Activated naive CD8-positive, alpha-beta T cell treated with anti-CD3 and anti-CD28 coated beads, Interleukin-2, amount 10 ng/mL, durations not matched to agents 7 days and 5 days (primary cell): ENCODE measurements around the gene SEMA4C. TPM values are rescaled to one million over a fixed set of nuclear protein-coding genes. Genes with fewer than 3 reads are reported as not detected.

Source experiments
- ATAC-seq: fragments of 150-1000 bp; cut with Tn5 transposase; one replicate; pipeline ENCODE4 v1.10.0; 2021; ENCODE audit warnings: low read depth, moderate library complexity
- POLR2A ChIA-PET: fragments of 350-600 bp; sonication (Branson Sonifier 250); formaldehyde crosslinking; loops from one replicate; lab custom pipeline; 2021; ENCODE audit warnings: antibody characterized with exemption; lab: Charles Lee
- DNase-seq: peaks from one replicate; pipeline ENCODE4 v3.0.0; 2021
- H3K27ac Mint-ChIP-seq: one replicate; pipeline ENCODE4 v1.8.0; 2022; ENCODE audit warnings: mild to moderate bottlenecking, mixed read lengths
- H3K27me3 Mint-ChIP-seq: one replicate; pipeline ENCODE4 v1.8.0; 2022; ENCODE audit warnings: mild to moderate bottlenecking, moderate library complexity, mixed read lengths
- H3K36me3 Mint-ChIP-seq: one replicate; pipeline ENCODE4 v1.8.0; 2021; ENCODE audit warnings: mild to moderate bottlenecking, mixed read lengths
- H3K4me1 Mint-ChIP-seq: one replicate; pipeline ENCODE4 v1.8.0; 2021; ENCODE audit warnings: mixed read lengths
- H3K4me3 Mint-ChIP-seq: one replicate; pipeline ENCODE4 v1.8.0; 2022; ENCODE audit warnings: mild to moderate bottlenecking, moderate library complexity, mixed read lengths
- H3K9me3 Mint-ChIP-seq: one replicate; pipeline ENCODE4 v1.8.0; 2021; ENCODE audit warnings: mixed read lengths
- total RNA-seq, 2 experiments: library from RNA; stranded (reverse); gene quantifications; one replicate each; pipeline ENCODE4 v1.2.3, GENCODE V29; 2021

The SEMA4C gene
- total RNA-seq, 2 experiments from 2014 or later = 28.8 to 30.6 TPM

GRCh38 chr2:96847586-96847985 is 22.3 kb downstream of the SEMA4C start:
- Mint-ChIP-seq H3K4me1 (peaks cover 7% of the 10 kb centered on the region), H3K9me3 (no peaks in the 10 kb centered on the region), H3K27ac (no peak overlapping the region), H3K27me3 (no peaks in the 10 kb centered on the region), H3K4me3 (no peak overlapping the region), H3K36me3 (peaks cover 14% of the 10 kb centered on the region)
- DNase-seq (no peak), ATAC-seq (no peak)
- POLR2A ChIA-PET = interaction anchor here (0.7 to 0.8 kb wide), 2 partner anchors 10 to 11 kb away, joined by 3 read pairs; no protein-coding TSS in a partner anchor

GRCh38 chr2:96846825-96847224 is 23.1 kb downstream of the SEMA4C start:
- DNase-seq = no peak
- ATAC-seq = no peak
- no peak overlapping the region for H3K27ac Mint-ChIP-seq
- H3K4me1 Mint-ChIP-seq = peaks cover 9% of the 10 kb centered on the region
- H3K27me3 Mint-ChIP-seq = no peaks in the 10 kb centered on the region
- H3K9me3 Mint-ChIP-seq = no peaks in the 10 kb centered on the region
- POLR2A ChIA-PET = no interaction called here
- H3K36me3 Mint-ChIP-seq = peaks cover 13% of the 10 kb centered on the region
- H3K4me3 Mint-ChIP-seq = no peak overlapping the region

- H3K27ac Mint-ChIP-seq = no peak overlapping the region
- no peak for ATAC-seq
Observed at GRCh38 chr2:96844405-96844808, 25.5 kb downstream of the SEMA4C start.

GRCh38 chr2:96843538-96844268 is 26.2 kb downstream of the SEMA4C start, which contains the start of gene ANKRD23:
ANKRD23 (minus strand) TSS chr2:96844021; CDS start chr2:96843992, 29 bp downstream.
- Mint-ChIP-seq H3K4me1 (peaks cover 20% of the 10 kb centered on the region), H3K27me3 (no peaks in the 10 kb centered on the region), H3K9me3 (no peaks in the 10 kb centered on the region), H3K27ac (peak within 1 kb of the TSS; percentile 19), H3K4me3 (no peak within 1 kb of the TSS), H3K36me3 (peaks cover 6% of the 10 kb centered on the region)
- ATAC-seq (no peak), DNase-seq (no peak)
- POLR2A ChIA-PET = no interaction called here

More at GRCh38 chr2:96844405-96844808, 25.5 kb downstream of the SEMA4C start:
- H3K4me1 Mint-ChIP-seq = peaks cover 17% of the 10 kb centered on the region
- no peaks in the 10 kb centered on the region for H3K9me3 Mint-ChIP-seq
- H3K36me3 Mint-ChIP-seq = peaks cover 6% of the 10 kb centered on the region
- H3K27me3 Mint-ChIP-seq = no peaks in the 10 kb centered on the region
- no peak for DNase-seq
- no peak overlapping the region for H3K4me3 Mint-ChIP-seq
- POLR2A ChIA-PET = no interaction called here

DNA sequence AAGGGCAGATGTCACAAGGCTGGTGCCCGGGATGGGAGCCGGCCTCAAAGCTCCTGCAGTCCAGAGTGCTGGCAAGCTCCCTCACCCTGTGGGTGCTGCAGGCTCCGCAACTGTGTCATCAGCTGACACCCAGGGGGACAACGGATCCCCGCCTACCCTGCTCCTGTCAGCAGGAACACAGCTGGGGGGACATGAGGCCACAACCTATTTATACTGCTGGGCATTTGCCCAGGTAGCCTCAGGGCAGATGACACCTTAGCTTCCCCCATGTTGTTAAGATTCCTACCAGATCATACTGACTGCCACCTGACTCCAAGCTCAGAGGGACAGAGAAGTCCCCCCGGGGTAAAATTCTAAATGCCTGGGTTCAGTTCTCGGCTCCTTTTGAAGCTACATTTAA is 27.3 kb downstream of the SEMA4C start:
- POLR2A ChIA-PET = interaction anchor here (0.6 to 1.0 kb wide), 3 partner anchors 14 to 97 kb away, joined by 3 to 4 read pairs (median 3); no protein-coding TSS in a partner anchor
- peaks cover 20% of the 10 kb centered on the region for H3K4me1 Mint-ChIP-seq
- no peak overlapping the region for H3K4me3 Mint-ChIP-seq
- peaks cover 4% of the 10 kb centered on the region for H3K36me3 Mint-ChIP-seq
- ATAC-seq = no peak
- no peak for DNase-seq
- H3K9me3 Mint-ChIP-seq = no peaks in the 10 kb centered on the region
- H3K27ac Mint-ChIP-seq = no peak overlapping the region
- H3K27me3 Mint-ChIP-seq = no peaks in the 10 kb centered on the region

DNA sequence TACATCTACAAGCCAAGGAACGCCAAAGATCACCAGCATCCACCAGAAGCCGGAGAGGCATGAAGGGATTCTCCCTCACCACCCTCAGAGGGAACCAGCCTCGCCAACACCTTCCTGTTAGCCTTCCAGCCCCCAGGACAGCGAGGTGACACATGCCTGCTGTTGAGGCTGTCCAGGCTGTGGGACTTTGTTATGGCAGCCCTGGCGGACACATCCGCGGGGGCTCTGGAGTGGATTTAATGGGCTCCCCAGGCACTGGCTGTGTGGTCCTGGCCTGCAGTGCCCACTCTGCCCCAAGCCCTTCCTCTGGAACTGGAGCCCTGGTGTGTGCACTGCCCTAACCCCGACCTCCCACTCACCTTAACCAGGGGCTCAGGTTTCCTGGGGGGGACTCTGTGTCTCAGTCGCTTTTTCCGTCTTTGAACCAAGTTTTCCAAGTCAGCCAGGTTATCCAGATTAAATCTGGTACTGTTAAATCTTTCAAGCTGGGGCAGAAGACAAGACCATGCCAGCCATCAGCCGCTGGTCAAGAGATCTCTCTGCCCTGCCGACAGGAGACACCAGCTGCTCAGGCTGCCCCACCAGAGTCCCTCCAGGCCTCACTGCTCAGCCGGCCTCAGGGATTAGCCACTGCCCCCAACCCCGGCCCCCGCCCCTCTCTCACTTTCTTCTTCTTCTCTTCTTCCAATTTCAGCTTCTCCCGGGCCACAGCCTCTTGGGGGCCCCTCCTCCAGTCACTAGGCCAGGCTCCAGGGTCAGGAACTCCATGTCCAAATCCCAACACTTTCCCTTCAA is 28.0 kb downstream of the SEMA4C start:
- Mint-ChIP-seq H3K4me1 (peaks cover 20% of the 10 kb centered on the region), H3K36me3 (peaks cover 4% of the 10 kb centered on the region), H3K9me3 (no peaks in the 10 kb centered on the region), H3K27me3 (no peaks in the 10 kb centered on the region), H3K4me3 (no peak overlapping the region), H3K27ac (peak overlapping the region; percentile 54)
- ATAC-seq (no peak), DNase-seq (no peak)
- POLR2A ChIA-PET = interaction anchor here (0.7 kb wide), 1 partner anchor 15 kb away, joined by 4 read pairs; no protein-coding TSS in a partner anchor

- no peaks in the 10 kb centered on the region for H3K27me3 Mint-ChIP-seq
- DNase-seq = no peak
- H3K9me3 Mint-ChIP-seq = no peaks in the 10 kb centered on the region
- peak overlapping the region; percentile 61 for H3K27ac Mint-ChIP-seq
- peak overlapping the region; percentile 37 for H3K4me3 Mint-ChIP-seq
- POLR2A ChIA-PET = interaction anchor here (0.8 to 2.8 kb wide), 4 partner anchors 17 to 123 kb away, joined by 3 to 16 read pairs (median 4); partner anchors contain the start of genes ANKRD39 and CNNM3
- no peak for ATAC-seq
- H3K4me1 Mint-ChIP-seq = peaks cover 20% of the 10 kb centered on the region
- peaks cover 7% of the 10 kb centered on the region for H3K36me3 Mint-ChIP-seq
Observed at GRCh38 chr2:96839875-96840850, 29.7 kb downstream of the SEMA4C start.

DNA sequence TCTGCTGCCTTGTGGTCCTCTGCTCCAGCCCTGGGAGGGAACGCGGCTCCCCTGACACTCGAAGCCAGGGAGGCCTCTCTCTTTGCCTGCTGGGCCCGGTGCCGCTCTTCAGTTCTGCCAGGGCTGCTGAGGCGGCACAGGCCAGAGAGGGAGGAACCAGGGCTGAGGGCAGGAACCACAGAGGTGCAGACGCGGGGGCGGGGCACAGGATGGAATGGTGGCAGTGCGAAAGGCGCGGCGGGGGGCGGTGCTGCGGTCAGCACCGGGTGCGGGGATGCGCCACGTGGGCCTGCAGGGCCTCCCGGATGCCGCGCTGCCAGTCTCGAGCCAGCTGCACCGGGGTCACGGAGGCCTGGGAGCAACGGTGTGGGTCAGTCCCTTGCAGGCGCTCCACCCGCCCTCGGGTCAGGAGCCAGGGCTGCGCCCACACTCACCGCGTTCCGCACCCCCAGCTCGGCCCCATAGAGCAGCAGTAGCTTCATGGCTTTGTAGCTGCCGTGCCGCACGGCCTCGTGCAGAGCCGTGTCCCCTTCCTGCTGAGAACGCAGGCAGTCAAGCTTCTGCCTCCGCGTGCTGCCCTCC is 30.5 kb downstream of the SEMA4C start:
- Mint-ChIP-seq H3K4me1 (peaks cover 20% of the 10 kb centered on the region), H3K27ac (peak overlapping the region; percentile 83), H3K4me3 (peak overlapping the region; percentile 39), H3K27me3 (no peaks in the 10 kb centered on the region), H3K36me3 (peaks cover 10% of the 10 kb centered on the region), H3K9me3 (no peaks in the 10 kb centered on the region)
- peak; percentile 85 for DNase-seq
- ATAC-seq = peak; percentile 90
- POLR2A ChIA-PET = interaction anchor here (0.8 to 2.8 kb wide), 4 partner anchors 18 to 124 kb away, joined by 3 to 16 read pairs (median 4); partner anchors contain the start of genes ANKRD39 and CNNM3

- POLR2A ChIA-PET = interaction anchor here (1.2 to 2.8 kb wide), 3 partner anchors 19 to 125 kb away, joined by 4 to 16 read pairs (median 5); partner anchors contain the start of genes ANKRD39 and CNNM3
- peak overlapping the region; percentile 39 for H3K4me3 Mint-ChIP-seq
- peak overlapping the region; percentile 83 for H3K27ac Mint-ChIP-seq
- ATAC-seq (no peak), DNase-seq (no peak)
- H3K36me3 Mint-ChIP-seq = peaks cover 12% of the 10 kb centered on the region
- peaks cover 17% of the 10 kb centered on the region for H3K4me1 Mint-ChIP-seq
- H3K9me3 Mint-ChIP-seq = no peaks in the 10 kb centered on the region
- no peaks in the 10 kb centered on the region for H3K27me3 Mint-ChIP-seq
Observed at GRCh38 chr2:96838345-96839292, 31.3 kb downstream of the SEMA4C start.

DNA sequence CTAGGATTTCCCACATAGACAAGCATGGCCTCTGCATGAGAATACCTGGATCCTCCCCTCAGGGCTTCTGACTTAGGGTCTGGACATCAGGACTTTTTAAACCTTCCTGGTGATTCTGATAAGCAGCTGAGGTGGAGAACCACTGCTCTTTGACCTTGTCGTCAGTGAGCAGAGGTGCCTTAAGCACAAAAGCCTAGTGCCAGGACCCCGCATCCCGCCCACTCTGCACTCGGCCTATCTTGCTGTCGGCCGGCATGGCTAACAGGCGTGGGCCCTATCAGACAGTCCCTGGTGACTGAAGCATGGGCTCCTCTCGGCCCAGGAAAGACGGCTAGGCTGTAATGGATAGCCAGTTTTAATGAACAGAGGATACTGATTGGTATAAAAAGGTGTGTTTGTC is 32.3 kb downstream of the SEMA4C start:
- Mint-ChIP-seq H3K27me3 (no peaks in the 10 kb centered on the region), H3K4me3 (no peak overlapping the region), H3K36me3 (peaks cover 9% of the 10 kb centered on the region), H3K9me3 (no peaks in the 10 kb centered on the region), H3K4me1 (peaks cover 13% of the 10 kb centered on the region), H3K27ac (no peak overlapping the region)
- DNase-seq (no peak), ATAC-seq (no peak)
- POLR2A ChIA-PET = interaction anchor here (1.4 to 2.8 kb wide), 2 partner anchors 10 to 20 kb away, joined by 3 to 16 read pairs; partner anchors contain the start of gene ANKRD39

GRCh38 chr2:96835830-96836229 is 34.0 kb downstream of the SEMA4C start:
- Mint-ChIP-seq H3K4me3 (no peak overlapping the region), H3K36me3 (peaks cover 7% of the 10 kb centered on the region), H3K9me3 (no peaks in the 10 kb centered on the region), H3K27me3 (no peaks in the 10 kb centered on the region), H3K27ac (no peak overlapping the region), H3K4me1 (peaks cover 11% of the 10 kb centered on the region)
- POLR2A ChIA-PET = interaction anchor here (0.8 to 1.2 kb wide), 2 partner anchors 22 to 68 kb away, joined by 3 read pairs; partner anchors contain the start of gene ANKRD39
- DNase-seq = no peak
- ATAC-seq = no peak
